ENCODE results near the gene STK10.
A peak's percentile ranks its signal among the peaks of the same experiment; 100 is the strongest.
"Not testable (repeated sequence)": the region's sequence is repeated elsewhere in the genome, so short reads cannot be mapped to it uniquely, and the experiment has no call there.

STK10 gene

GRCh38 chr5:172188033-172188892 is at the start of gene STK10:
Gene STK10 (minus strand): TSS chr5:172188224. CDS start chr5:172188042, 182 bp downstream.
- DNase-seq = peak; percentile 83 to 86

- DNase-seq = no peak
These were observed 48.1 kb upstream of the STK10 start for GRCh38 chr5:172235827-172236736.

GRCh38 chr5:172235132-172235780 is 47.2 kb upstream of the STK10 start:
- no peak for DNase-seq

- no peak for DNase-seq
These were observed 46.0 kb upstream of the STK10 start for GRCh38 chr5:172234031-172234430.

- no peak for DNase-seq
These were observed 41.9 kb upstream of the STK10 start for GRCh38 chr5:172229904-172230303.

- peak in 1 of 2 experiments; percentile 26 for DNase-seq
These were observed 37.0 kb upstream of the STK10 start for GRCh38 chr5:172224996-172225395.

GRCh38 chr5:172223901-172224873 is 36.2 kb upstream of the STK10 start:
- DNase-seq = no peak

- DNase-seq = no peak
These were observed 31.3 kb upstream of the STK10 start for GRCh38 chr5:172219296-172219695.

- no peak for DNase-seq
These were observed 28.3 kb upstream of the STK10 start for GRCh38 chr5:172216345-172216744.

- no peak for DNase-seq
These were observed 25.1 kb upstream of the STK10 start for GRCh38 chr5:172213126-172213525.

- DNase-seq = no peak
These were observed 23.7 kb upstream of the STK10 start for GRCh38 chr5:172211676-172212075.

GRCh38 chr5:172209714-172210113 is 21.7 kb upstream of the STK10 start:
- DNase-seq = no peak

GRCh38 chr5:172207511-172207910 is 19.5 kb upstream of the STK10 start:
- no peak for DNase-seq

- not testable (repeated sequence) for DNase-seq
These were observed 18.0 kb upstream of the STK10 start for GRCh38 chr5:172205984-172206383.

GRCh38 chr5:172200476-172200875 is 12.5 kb upstream of the STK10 start:
- DNase-seq = no peak

- no peak for DNase-seq
These were observed 11.4 kb upstream of the STK10 start for GRCh38 chr5:172199446-172199845.

- not testable (repeated sequence) for DNase-seq
These were observed 9.8 kb upstream of the STK10 start for GRCh38 chr5:172197775-172198174.

- no peak for DNase-seq
These were observed 7.2 kb upstream of the STK10 start for GRCh38 chr5:172194985-172195774.

- no peak for DNase-seq
These were observed 5.8 kb upstream of the STK10 start, which contains the start of gene EFCAB9 for GRCh38 chr5:172193872-172194271. Gene EFCAB9 (plus strand): TSS chr5:172194172. CDS start chr5:172194173, 1 bp downstream.

- DNase-seq = no peak
These were observed 1.8 kb upstream of the STK10 start for GRCh38 chr5:172189693-172190296.
